Panc1 (cell line): ENCODE data around the gene DHRS3.
"Not testable (repeated sequence)": the region's sequence is repeated elsewhere in the genome, so short reads cannot be mapped to it uniquely, and the experiment has no call there.

Source experiments
- POLR2AphosphoS5 ChIP-seq: IDR thresholded peaks from 2 replicates; pipeline ENCODE4 v1.6.1; 2012; ENCODE audit warnings: mild to moderate bottlenecking, low read depth, low read length, moderate library complexity
- TF ChIP-seq, protein P1 (sequence below): fragments of 450-650 bp; IDR thresholded peaks from 2 replicates; pipeline ENCODE4 v1.5.1; 2017; ENCODE audit warnings: mild to moderate bottlenecking

DNA sequence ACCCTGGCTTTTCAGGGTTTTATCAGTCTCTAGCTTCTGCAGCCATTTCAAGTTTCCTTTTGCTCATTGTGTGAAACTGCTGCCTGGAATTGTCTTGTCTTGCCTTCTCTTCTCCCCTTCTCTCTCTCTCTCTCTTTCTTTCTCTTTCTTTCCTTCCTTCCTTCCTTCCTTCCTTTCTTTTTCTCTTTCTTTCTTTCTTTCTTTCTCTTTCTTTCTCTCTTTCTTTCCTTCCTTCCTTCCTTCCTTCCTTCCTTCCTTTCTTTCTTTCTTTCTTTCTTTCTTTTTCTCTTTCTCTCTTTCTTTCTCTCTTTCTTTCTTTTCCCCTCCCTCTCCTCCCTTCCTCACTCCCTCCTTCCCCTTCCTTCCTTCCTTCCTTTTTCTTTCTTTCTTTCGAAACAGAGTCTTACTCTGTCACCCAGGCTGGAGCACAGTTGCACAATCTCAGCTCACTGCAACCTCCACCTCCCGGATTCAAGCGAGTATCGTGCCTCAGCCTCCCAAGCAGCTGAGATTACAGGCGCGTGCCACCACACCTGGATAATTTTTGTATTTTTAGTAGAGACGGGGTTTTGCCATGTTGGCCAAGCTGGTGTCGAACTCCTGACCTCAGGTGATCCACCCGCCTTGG is 40.0 kb upstream of the DHRS3 start:
- not testable (repeated sequence) for TF ChIP-seq POLR2AphosphoS5
- TF ChIP-seq, protein P1, sequence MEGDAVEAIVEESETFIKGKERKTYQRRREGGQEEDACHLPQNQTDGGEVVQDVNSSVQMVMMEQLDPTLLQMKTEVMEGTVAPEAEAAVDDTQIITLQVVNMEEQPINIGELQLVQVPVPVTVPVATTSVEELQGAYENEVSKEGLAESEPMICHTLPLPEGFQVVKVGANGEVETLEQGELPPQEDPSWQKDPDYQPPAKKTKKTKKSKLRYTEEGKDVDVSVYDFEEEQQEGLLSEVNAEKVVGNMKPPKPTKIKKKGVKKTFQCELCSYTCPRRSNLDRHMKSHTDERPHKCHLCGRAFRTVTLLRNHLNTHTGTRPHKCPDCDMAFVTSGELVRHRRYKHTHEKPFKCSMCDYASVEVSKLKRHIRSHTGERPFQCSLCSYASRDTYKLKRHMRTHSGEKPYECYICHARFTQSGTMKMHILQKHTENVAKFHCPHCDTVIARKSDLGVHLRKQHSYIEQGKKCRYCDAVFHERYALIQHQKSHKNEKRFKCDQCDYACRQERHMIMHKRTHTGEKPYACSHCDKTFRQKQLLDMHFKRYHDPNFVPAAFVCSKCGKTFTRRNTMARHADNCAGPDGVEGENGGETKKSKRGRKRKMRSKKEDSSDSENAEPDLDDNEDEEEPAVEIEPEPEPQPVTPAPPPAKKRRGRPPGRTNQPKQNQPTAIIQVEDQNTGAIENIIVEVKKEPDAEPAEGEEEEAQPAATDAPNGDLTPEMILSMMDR, result not testable (repeated sequence)
